HG03135 (cell line): ENCODE measurements around the gene GMPR2.

ENCODE experiments used
- ATAC-seq: cut with Tn5 transposase; IDR thresholded peaks from one replicate; pipeline ENCODE4 v1.9.1; 2021; ENCODE audit warnings: mild to moderate bottlenecking, moderate library complexity; ENCODE audit not compliant: unreplicated experiment

Gene GMPR2

DNA sequence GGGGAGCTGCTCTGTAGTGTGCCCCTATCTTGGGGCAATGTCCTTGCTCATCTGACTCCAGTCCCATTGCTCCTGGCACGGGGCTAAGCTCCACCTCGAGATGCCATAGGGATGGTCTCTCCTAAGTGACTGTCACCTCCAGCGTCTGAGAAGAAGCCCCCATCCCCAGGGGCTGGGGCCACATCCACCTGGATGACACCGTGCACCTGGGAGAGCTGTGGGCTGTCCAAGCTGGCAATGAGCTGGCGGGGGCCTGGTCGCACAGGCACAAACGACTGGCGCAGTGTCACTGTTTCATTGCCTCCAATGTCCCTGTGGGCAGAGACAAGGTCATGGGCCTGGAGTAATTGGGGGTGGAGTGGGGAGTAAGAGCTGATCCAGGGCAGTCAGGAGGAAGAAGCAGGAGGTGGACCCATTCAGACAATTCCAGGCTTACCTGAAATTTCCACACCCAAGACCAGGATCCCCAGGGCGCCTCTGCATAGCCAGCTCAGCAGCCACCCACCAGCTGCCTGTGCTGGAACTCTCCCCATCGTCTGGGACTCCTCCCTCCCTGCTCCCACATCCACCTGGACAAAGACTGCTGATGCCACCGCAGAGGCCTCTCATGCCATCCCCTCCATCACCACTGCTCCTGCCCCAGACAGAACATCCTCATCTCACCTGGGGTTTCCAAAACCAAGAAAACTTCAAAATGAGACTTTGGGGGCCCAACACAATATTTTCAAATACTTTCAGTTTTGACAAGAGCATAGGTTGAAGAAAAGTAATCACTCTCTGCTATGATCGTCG, 16.7 kb downstream of the GMPR2 start:
- no peak for ATAC-seq

GRCh38 chr14:24250354-24250753, 17.6 kb downstream of the GMPR2 start:
- no peak for ATAC-seq

DNA sequence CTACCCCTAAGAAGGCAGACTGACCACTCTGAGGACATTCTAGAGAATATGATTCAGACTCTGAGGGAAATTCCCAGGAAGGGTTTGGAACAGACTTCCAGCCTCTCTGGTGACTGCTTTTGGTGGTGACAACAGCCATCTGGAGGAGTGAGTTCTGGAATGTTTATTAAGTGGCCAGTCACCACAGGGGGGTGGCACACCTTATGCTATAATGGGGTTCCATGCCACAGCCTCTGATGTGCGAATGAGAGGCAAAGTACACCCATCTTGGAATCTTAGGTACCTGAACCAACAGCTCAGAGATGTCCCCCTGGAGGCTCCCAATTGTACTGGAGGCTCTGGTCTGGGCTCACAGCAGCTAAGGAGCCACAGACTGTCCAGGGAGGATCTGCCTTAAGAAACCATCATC, 19.2 kb downstream of the GMPR2 start:
- ATAC-seq = no peak

DNA sequence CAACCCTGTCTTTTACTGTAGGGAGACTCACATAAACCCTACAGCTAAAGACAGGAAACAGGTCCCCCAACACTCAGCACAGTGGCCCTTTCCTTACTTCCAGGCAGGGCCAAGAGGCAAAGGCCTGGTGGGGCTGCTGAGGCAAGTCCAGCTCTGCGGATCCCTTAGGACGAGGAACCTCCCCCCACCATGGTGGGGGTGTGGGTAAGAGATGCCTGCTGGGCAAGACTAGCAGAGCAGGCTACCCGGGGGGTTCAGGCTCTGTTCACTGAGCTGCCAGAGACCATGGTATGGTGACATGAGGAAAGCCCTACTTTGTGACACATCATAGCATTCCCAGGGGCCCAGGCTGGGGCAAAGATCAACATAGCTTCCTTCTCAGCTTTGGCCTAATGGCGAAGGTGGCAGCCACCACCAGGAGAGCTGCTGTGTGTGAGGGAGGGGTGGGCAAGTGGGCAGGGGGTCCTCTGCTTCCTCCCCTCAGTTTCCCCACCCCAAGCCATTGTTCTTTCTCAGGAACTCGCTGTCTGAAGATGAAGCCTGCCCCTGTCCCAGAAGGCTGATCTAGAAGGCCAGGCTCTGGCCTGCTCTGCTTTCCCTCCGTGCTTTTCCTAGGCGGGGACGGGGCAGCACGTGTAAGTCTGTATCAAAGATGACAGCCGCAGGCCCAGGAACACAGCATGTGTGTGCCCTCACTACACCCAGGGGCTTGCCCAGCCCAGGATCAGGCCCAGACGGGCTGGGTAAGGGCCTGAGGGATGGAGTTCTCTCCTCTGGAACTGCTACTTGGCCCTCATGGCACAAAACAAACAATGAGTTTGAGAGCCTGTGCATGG, 19.8 kb downstream of the GMPR2 start:
- ATAC-seq = no peak

DNA sequence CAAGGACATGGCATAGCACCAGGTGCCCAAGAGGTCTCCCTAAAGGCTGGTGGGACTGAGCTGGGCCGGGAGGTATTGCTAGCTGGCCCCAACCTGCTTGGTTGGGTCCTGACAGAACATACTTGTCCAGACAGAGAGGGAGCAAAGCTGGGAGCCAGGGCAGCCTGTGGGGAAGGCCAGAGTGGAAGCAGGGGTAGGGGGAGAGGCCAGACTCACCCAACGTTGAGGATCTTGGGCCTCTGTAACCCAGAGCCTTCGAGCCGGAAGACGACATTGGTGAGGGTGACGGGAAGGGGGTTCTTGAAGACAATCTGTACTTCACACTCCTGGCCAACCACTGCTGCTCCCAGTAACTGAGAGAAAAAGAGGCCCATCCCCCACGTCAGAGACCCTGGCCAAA, 21.2 kb downstream of the GMPR2 start:
- ATAC-seq = no peak

- ATAC-seq = no peak
Observed at GRCh38 chr14:24254630-24255392, 22.1 kb downstream of the GMPR2 start.

DNA sequence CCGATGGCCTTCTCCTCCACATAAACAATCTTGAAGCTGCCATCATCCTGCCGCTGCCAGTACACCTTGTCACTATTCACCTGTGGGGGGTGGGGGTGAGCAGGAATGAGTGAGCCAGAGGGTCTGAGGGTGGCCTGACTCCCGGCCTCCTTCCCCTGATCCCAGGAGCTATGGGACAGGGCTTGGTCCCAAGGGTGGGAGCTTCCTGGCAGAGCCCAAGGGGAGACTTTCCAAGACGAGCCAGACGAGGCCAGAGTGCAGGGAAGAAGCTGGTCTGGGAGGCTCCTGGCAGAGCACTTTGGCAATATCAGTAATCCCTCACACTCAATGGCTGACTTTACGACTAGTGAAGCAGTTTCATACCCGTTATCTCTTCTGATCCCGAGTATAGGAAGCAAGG, 22.7 kb downstream of the GMPR2 start:
- no peak for ATAC-seq

DNA sequence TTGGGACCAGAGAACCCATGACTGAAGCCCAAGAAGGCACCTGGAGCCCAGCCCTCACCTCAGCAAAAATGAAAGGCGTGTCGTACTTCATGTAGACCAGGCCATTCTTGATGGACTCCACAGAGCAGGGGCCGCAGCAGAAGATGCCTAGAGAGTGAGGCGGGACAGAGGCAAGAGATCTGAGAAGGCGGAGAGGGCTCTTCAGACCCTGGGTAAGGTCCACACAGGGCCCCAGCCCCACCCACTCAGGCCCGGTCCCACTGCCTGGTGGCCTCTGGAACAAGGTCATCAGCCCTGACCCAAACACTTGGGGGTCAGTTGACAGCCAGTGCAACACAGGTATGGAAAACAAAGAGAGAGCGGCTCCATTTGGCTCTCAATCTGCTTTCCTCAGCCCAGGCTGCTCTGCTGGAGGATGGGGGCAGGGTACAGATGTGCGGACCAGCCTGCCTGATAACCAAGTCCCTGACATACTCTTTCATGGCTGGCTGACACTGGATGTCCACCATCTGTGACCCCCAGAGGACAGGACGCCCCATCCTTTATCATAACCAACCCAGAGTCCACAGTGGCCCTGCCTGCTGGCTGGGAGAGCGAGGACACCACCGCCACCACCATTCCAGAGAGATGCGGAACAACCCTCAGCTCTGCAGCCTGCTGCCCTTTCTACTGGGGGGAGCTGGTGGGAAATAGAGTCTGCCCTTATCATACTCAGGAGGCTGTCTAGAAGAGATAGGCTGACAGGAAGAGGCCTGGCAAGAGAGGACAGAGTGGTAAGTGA, 23.4 kb downstream of the GMPR2 start:
- ATAC-seq = no peak

DNA sequence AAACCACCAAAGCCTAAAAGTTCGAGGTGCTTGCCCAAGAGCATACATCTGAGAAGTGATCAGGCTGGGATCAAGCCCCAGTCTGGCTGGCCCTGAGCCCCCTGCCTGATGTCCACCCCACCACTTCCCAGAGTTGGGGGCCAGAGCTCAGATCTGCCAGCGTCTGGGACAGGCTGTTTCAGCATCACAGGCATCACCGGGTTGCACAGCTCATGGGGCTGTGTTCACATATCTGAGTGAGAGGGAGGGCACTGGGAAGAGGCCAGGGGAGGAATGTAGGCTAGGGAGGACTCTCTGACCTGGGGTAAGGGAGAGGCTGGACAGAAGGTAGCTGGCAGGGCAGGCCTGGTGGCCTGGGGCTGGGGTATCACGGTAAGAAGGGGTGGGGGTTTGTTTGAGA, 24.2 kb downstream of the GMPR2 start:
- ATAC-seq = no peak

DNA sequence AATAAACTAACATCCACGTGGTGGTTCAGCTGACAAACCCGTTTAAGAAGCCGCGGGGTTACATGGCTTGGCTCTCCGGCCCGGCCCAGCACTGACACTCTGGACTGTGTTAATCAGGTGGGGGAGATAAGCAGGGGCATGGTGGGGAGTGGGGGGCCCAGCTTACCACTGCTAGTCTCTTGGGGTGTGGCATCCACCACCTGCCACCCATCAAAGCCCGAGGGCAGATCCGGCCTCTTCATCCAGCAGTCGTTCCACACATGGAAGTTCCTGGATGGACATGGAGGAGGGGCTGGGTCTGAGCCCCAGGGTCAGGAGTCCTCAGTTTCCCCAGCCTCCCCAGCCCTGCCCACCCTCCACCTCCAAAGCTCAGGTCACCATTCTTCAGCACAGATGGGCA, 25.4 kb downstream of the GMPR2 start:
- ATAC-seq = no peak

DNA sequence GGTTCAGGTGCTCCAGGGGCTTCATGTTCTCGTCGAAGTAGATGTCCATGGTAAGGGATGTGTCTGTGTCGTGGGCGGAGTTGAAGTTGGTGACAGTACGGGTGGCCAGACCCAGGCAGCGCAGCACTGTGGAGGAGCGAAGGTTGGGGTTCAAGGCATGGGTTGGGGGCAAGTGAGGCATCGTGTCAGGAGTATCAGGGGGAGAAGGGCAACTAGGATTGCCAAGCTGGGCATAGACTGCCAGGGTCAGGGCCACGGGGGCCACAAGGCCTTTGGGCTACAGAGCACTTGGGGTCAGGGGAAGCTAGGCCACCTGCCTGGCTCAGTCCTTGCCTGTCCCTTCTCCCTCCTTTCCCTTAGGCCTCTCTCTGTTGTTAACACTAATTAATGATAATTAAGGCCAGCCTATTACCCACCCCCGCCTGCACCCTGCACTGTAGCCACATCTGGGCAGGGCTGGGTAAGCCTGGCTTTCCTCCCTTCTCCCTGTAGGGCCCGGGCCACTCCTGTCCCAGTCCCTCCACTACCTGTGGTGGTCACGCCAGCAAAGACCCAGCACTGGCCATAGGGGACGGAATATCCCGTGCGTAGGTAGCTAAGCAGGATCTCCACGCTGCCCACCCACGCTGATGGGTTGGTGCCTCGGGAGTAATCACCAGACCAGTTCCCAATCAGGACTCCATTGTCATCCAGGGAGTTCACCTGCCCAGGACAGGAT, 26.0 kb downstream of the GMPR2 start:
- ATAC-seq = no peak

DNA sequence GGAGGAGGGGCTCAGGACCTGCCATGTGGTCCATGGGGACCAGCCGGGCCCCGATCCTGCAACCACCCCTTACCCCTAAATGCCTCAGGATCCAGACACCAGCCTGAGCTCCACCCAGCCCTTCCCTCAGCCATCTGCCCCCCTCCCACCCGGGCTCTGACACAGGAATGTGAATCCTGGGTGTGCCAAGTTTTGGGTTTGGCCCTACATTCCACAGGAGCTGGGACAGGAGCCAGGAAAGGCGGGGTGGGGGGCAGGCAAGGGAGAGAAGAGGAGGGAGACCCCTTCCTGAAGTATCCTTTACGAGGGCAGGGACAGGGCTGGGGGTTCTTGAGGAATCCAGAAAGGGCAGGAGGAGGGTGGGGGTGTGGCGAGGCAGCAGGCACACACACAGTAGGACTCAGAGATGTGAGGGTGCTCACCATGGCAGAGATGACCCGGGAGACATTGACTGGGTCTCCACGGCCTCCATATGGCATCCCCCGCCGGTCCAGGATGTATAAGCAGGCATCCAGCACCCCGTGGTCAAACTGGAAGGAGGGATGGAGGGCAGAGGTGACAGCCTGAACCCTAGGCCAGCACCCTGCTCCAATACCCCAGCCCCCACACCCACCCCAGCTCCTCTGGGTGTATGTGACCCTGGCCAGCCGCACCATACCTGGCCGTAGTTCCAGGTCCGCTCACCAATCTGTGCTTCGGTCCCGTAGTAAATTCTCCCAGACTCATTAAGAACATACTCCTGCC, 26.7 kb downstream of the GMPR2 start:
- ATAC-seq = no peak

GRCh38 chr14:24260026-24260779, 27.5 kb downstream of the GMPR2 start:
- no peak for ATAC-seq

DNA sequence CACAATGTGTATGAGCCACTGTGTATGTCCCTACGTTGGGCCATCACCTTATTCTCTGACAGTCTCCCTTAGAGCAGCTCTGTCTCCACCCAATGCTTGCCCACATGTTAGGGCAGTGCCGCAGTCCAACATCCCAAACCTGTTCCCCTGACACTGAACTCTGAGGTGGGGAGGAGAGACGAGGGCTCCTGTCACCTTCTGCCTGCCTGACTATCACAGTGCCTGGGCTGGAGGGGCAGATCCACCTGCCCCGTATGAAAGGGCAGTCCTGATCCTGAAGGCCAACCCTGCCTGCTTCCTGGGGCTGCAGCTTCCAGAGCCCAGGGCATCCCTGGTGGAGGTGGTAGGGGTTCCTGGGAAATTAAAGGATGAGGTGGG, 28.0 kb downstream of the GMPR2 start:
- ATAC-seq = no peak

- ATAC-seq = no peak
Observed at GRCh38 chr14:24261256-24261968, 28.7 kb downstream of the GMPR2 start.

DNA sequence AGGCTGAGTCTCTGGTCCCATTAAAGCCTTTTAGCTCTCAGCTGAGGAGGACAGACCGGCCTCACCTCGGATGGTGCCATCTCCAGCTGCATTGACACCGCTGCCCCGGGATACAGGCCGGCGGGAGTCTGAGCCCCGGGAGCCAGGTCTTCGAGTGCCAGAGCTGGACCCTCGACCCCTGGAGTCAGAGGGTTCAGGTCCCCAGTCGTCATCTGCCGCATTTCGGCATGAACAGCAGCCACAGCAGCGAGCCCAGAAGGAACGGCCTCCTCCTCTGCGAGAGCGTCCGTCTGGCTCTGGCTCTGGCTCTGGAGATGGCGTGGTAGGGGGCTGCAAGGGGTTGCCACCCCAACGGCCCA, 29.2 kb downstream of the GMPR2 start:
- no peak for ATAC-seq

- no peak for ATAC-seq
Observed at GRCh38 chr14:24262821-24263733, 30.3 kb downstream of the GMPR2 start, which contains the start of gene TGM1. TGM1 (minus strand) TSS chr14:24263177; CDS start chr14:24262352, 825 bp downstream.
